GM10847 (cell line): ENCODE data around the gene GALR1.

Source experiments
- POLR2A ChIP-seq: IDR thresholded peaks from 2 replicates; pipeline ENCODE4 v1.6.1; 2011; ENCODE audit not compliant: insufficient read length; ENCODE audit errors: extremely low read depth

GALR1 gene

GRCh38 chr18:77230645-77231044 lies 19.0 kb upstream of the GALR1 start:
- TF ChIP-seq POLR2A = no peak

- TF ChIP-seq POLR2A = no peak
These were observed 14.9 kb upstream of the GALR1 start for GRCh38 chr18:77234504-77235365.

GRCh38 chr18:77248873-77249568 lies 627 bp upstream of the GALR1 start:
- TF ChIP-seq POLR2A = no peak

GRCh38 chr18:77250501-77250925 lies 865 bp downstream of the GALR1 start:
- TF ChIP-seq POLR2A = no peak

GRCh38 chr18:77250926-77251729 lies 1.5 kb downstream of the GALR1 start:
- TF ChIP-seq POLR2A = no peak

- TF ChIP-seq POLR2A = no peak
These were observed 2.0 kb downstream of the GALR1 start for GRCh38 chr18:77251730-77252050.

GRCh38 chr18:77254711-77255405 lies 5.2 kb downstream of the GALR1 start:
- TF ChIP-seq POLR2A = no peak

- no peak for TF ChIP-seq POLR2A
These were observed 5.9 kb downstream of the GALR1 start for GRCh38 chr18:77255426-77256105.

GRCh38 chr18:77262643-77263465 lies 13.2 kb downstream of the GALR1 start:
- no peak for TF ChIP-seq POLR2A

GRCh38 chr18:77263466-77263763 lies 13.8 kb downstream of the GALR1 start:
- TF ChIP-seq POLR2A = no peak

GRCh38 chr18:77267969-77268368 lies 18.3 kb downstream of the GALR1 start:
- TF ChIP-seq POLR2A = no peak

GRCh38 chr18:77268456-77268855 lies 18.8 kb downstream of the GALR1 start:
- no peak for TF ChIP-seq POLR2A

GRCh38 chr18:77271576-77272481 lies 22.2 kb downstream of the GALR1 start:
- TF ChIP-seq POLR2A = no peak
